ENCODE results near the gene CXCR2.
"Not testable (repeated sequence)": the region's sequence is repeated elsewhere in the genome, so short reads cannot be mapped to it uniquely, and the experiment has no call there.

Gene CXCR2

GRCh38 chr2:218168635-218169462, 43.0 kb downstream of the CXCR2 start:
- TF ChIP-seq CTCF (IDR thresholded peaks at IDR 0.05; ENCODE audit: poor library complexity, severe bottlenecking): peak; percentile 58
- Histone ChIP-seq H3K4me1 (ENCODE audit: insufficient read depth, poor library complexity, severe bottlenecking) (peaks cover 6% of the 10 kb centered on the region), H3K9me3 (ENCODE audit: severe bottlenecking) (no peaks in the 10 kb centered on the region), H3K36me3 (ENCODE audit: low read depth) (no peaks in the 10 kb centered on the region), H3K4me3 (ENCODE audit: severe bottlenecking) (no peak overlapping the region), H3K27ac (ENCODE audit: poor library complexity, severe bottlenecking) (no peak overlapping the region), H3K27me3 (ENCODE audit: insufficient read depth, poor library complexity, severe bottlenecking) (no peaks in the 10 kb centered on the region)
- ATAC-seq (ENCODE audit: low read depth) (peak; percentile 57; the same call in 1 of the 3 replicates), DNase-seq (ENCODE audit: low spot score) (no peak)

- no peak for DNase-seq (ENCODE audit: low spot score)
- Histone ChIP-seq H3K27me3 (ENCODE audit: insufficient read depth, poor library complexity, severe bottlenecking) (no peaks in the 10 kb centered on the region), H3K9me3 (ENCODE audit: severe bottlenecking) (no peaks in the 10 kb centered on the region), H3K27ac (ENCODE audit: poor library complexity, severe bottlenecking) (no peak overlapping the region), H3K36me3 (ENCODE audit: low read depth) (no peaks in the 10 kb centered on the region), H3K4me3 (ENCODE audit: severe bottlenecking) (no peak overlapping the region), H3K4me1 (ENCODE audit: insufficient read depth, poor library complexity, severe bottlenecking) (peaks cover 6% of the 10 kb centered on the region)
- TF ChIP-seq CTCF (IDR thresholded peaks at IDR 0.05; ENCODE audit: poor library complexity, severe bottlenecking): no peak
- no peak for ATAC-seq (ENCODE audit: low read depth)
These were observed 44.1 kb downstream of the CXCR2 start for GRCh38 chr2:218169757-218170546.

- H3K4me1 ChIP-seq (ENCODE audit: insufficient read depth, poor library complexity, severe bottlenecking); H3K36me3 ChIP-seq (ENCODE audit: low read depth); H3K4me3 ChIP-seq (ENCODE audit: severe bottlenecking); DNase-seq (ENCODE audit: low spot score); ATAC-seq (ENCODE audit: low read depth); H3K9me3 ChIP-seq (ENCODE audit: severe bottlenecking); H3K27ac ChIP-seq (ENCODE audit: poor library complexity, severe bottlenecking); H3K27me3 ChIP-seq (ENCODE audit: insufficient read depth, poor library complexity, severe bottlenecking): not testable (repeated sequence)
These were observed 45.9 kb downstream of the CXCR2 start for GRCh38 chr2:218171744-218172143.

- Histone ChIP-seq H3K27me3 (ENCODE audit: insufficient read depth, poor library complexity, severe bottlenecking) (no peaks in the 10 kb centered on the region), H3K4me1 (ENCODE audit: insufficient read depth, poor library complexity, severe bottlenecking) (no peaks in the 10 kb centered on the region), H3K36me3 (ENCODE audit: low read depth) (no peaks in the 10 kb centered on the region), H3K9me3 (ENCODE audit: severe bottlenecking) (no peaks in the 10 kb centered on the region), H3K4me3 (ENCODE audit: severe bottlenecking) (no peak overlapping the region), H3K27ac (ENCODE audit: poor library complexity, severe bottlenecking) (no peak overlapping the region)
- ATAC-seq (ENCODE audit: low read depth) (no peak), DNase-seq (ENCODE audit: low spot score) (no peak)
- TF ChIP-seq CTCF (IDR thresholded peaks at IDR 0.05; ENCODE audit: poor library complexity, severe bottlenecking): no peak
These were observed 47.0 kb downstream of the CXCR2 start for GRCh38 chr2:218172845-218173244.

- Histone ChIP-seq H3K27ac (ENCODE audit: poor library complexity, severe bottlenecking) (no peak overlapping the region), H3K4me3 (ENCODE audit: severe bottlenecking) (no peak overlapping the region), H3K36me3 (ENCODE audit: low read depth) (no peaks in the 10 kb centered on the region), H3K9me3 (ENCODE audit: severe bottlenecking) (no peaks in the 10 kb centered on the region), H3K27me3 (ENCODE audit: insufficient read depth, poor library complexity, severe bottlenecking) (no peaks in the 10 kb centered on the region), H3K4me1 (ENCODE audit: insufficient read depth, poor library complexity, severe bottlenecking) (no peaks in the 10 kb centered on the region)
- ATAC-seq (ENCODE audit: low read depth) (no peak), DNase-seq (ENCODE audit: low spot score) (no peak)
- no peak for TF ChIP-seq CTCF (IDR thresholded peaks at IDR 0.05; ENCODE audit: poor library complexity, severe bottlenecking)
These were observed 54.0 kb downstream of the CXCR2 start for GRCh38 chr2:218179782-218180181.

Measured in RWPE2 (cell line).